GM21576 (cell line): ENCODE measurements around the gene ECE1.

Experiments
- ATAC-seq: cut with Tn5 transposase; IDR thresholded peaks from one replicate; pipeline ENCODE4 v1.9.1; 2021; ENCODE audit warnings: mild to moderate bottlenecking, moderate library complexity; ENCODE audit not compliant: unreplicated experiment

Gene ECE1

GRCh38 chr1:21289700-21290545 is at the start of gene ECE1:
Gene ECE1, minus strand, starts transcription at chr1:21290463. Its CDS starts 49 bp downstream, at chr1:21290414.
- ATAC-seq = no peak

GRCh38 chr1:21339356-21340229 is 49.3 kb upstream of the ECE1 start:
- ATAC-seq = no peak

- ATAC-seq = no peak
These were observed 48.5 kb upstream of the ECE1 start for GRCh38 chr1:21338573-21339355.

- no peak for ATAC-seq
These were observed 47.8 kb upstream of the ECE1 start for GRCh38 chr1:21337928-21338572.

GRCh38 chr1:21337454-21337927 is 47.2 kb upstream of the ECE1 start:
- ATAC-seq = no peak

GRCh38 chr1:21337010-21337437 is 46.8 kb upstream of the ECE1 start:
- ATAC-seq = no peak

GRCh38 chr1:21335750-21336224 is 45.5 kb upstream of the ECE1 start:
- ATAC-seq = no peak

- ATAC-seq = no peak
These were observed 44.9 kb upstream of the ECE1 start for GRCh38 chr1:21335088-21335691.

- ATAC-seq = peak; percentile 71
These were observed 44.2 kb upstream of the ECE1 start for GRCh38 chr1:21334214-21335087.

GRCh38 chr1:21333824-21334213 is 43.6 kb upstream of the ECE1 start:
- no peak for ATAC-seq

- no peak for ATAC-seq
These were observed 42.5 kb upstream of the ECE1 start for GRCh38 chr1:21332554-21333311.

- no peak for ATAC-seq
These were observed 41.7 kb upstream of the ECE1 start for GRCh38 chr1:21331752-21332478.

- ATAC-seq = no peak
These were observed 40.3 kb upstream of the ECE1 start for GRCh38 chr1:21330544-21330943.

GRCh38 chr1:21329209-21329844 is 39.1 kb upstream of the ECE1 start:
- no peak for ATAC-seq

GRCh38 chr1:21327566-21328323 is 37.5 kb upstream of the ECE1 start:
- no peak for ATAC-seq

GRCh38 chr1:21326861-21327344 is 36.6 kb upstream of the ECE1 start:
- no peak for ATAC-seq
